Activated CD8-positive, alpha-beta memory T cell treated with anti-CD3 and anti-CD28 coated beads, Interleukin-2, amount 50 U/mL, for 1 hour (primary cell): ENCODE measurements around the gene TNFRSF6B.
A peak's percentile ranks its signal among the peaks of the same experiment; 100 is the strongest.
"Not testable (repeated sequence)": the region's sequence is repeated elsewhere in the genome, so short reads cannot be mapped to it uniquely, and the experiment has no call there.

Experiments used
- DNase-seq: peaks from one replicate; pipeline ENCODE4 v3.0.0-alpha.2; 2020; ENCODE audit errors: extremely low read depth

The TNFRSF6B gene

GRCh38 chr20:63696628-63697356 lies at the start of gene TNFRSF6B:
Gene TNFRSF6B (plus strand): TSS chr20:63696652. CDS start chr20:63696768, 116 bp downstream.
- no peak for DNase-seq

GRCh38 chr20:63648190-63648589 lies 48.3 kb upstream of the TNFRSF6B start:
- DNase-seq: no peak

GRCh38 chr20:63648895-63649589 lies 47.4 kb upstream of the TNFRSF6B start:
- no peak for DNase-seq

- not testable (repeated sequence) for DNase-seq
Measured at GRCh38 chr20:63650486-63650885, 46.0 kb upstream of the TNFRSF6B start.

- no peak for DNase-seq
Measured at GRCh38 chr20:63651942-63652191, 44.6 kb upstream of the TNFRSF6B start.

- DNase-seq: no peak
Measured at GRCh38 chr20:63652192-63652980, 44.1 kb upstream of the TNFRSF6B start.

- no peak for DNase-seq
Measured at GRCh38 chr20:63653041-63653973, 43.1 kb upstream of the TNFRSF6B start, which contains the start of gene STMN3. Gene STMN3 (minus strand): TSS chr20:63653424. CDS start chr20:63653345, 79 bp downstream.

GRCh38 chr20:63653974-63654668 lies 42.3 kb upstream of the TNFRSF6B start:
- DNase-seq: no peak

GRCh38 chr20:63655249-63655648 lies 41.2 kb upstream of the TNFRSF6B start:
- DNase-seq: no peak

GRCh38 chr20:63656451-63656850 lies 40.0 kb upstream of the TNFRSF6B start:
- no peak for DNase-seq

GRCh38 chr20:63657260-63657936 lies 39.1 kb upstream of the TNFRSF6B start:
- no peak for DNase-seq

- DNase-seq: peak; percentile 68
Measured at GRCh38 chr20:63657937-63658748, 38.3 kb upstream of the TNFRSF6B start, which contains the start of gene RTEL1. Gene RTEL1 (plus strand): TSS chr20:63658312. CDS start chr20:63659403, 1,091 bp downstream.

GRCh38 chr20:63658749-63659187 lies 37.7 kb upstream of the TNFRSF6B start:
- no peak for DNase-seq

- no peak for DNase-seq
Measured at GRCh38 chr20:63659370-63659769, 37.1 kb upstream of the TNFRSF6B start.

- DNase-seq: not testable (repeated sequence)
Measured at GRCh38 chr20:63660174-63660573, 36.3 kb upstream of the TNFRSF6B start.

- no peak for DNase-seq
Measured at GRCh38 chr20:63660622-63661021, 35.8 kb upstream of the TNFRSF6B start.

- no peak for DNase-seq
Measured at GRCh38 chr20:63661108-63661507, 35.3 kb upstream of the TNFRSF6B start.

- DNase-seq: no peak
Measured at GRCh38 chr20:63661959-63662812, 34.3 kb upstream of the TNFRSF6B start.
